ENCODE data around the gene ANXA11. TPM values are rescaled to one million over a fixed set of nuclear protein-coding genes. Genes with fewer than 3 reads are reported as not detected.

Gene ANXA11
- total and polyA plus RNA-seq, 9 of the 15 experiments (the other 6 are each of a cell fraction or from before 2014, with no cell fraction given) = 43.6 to 212 (median 109) TPM

DNA sequence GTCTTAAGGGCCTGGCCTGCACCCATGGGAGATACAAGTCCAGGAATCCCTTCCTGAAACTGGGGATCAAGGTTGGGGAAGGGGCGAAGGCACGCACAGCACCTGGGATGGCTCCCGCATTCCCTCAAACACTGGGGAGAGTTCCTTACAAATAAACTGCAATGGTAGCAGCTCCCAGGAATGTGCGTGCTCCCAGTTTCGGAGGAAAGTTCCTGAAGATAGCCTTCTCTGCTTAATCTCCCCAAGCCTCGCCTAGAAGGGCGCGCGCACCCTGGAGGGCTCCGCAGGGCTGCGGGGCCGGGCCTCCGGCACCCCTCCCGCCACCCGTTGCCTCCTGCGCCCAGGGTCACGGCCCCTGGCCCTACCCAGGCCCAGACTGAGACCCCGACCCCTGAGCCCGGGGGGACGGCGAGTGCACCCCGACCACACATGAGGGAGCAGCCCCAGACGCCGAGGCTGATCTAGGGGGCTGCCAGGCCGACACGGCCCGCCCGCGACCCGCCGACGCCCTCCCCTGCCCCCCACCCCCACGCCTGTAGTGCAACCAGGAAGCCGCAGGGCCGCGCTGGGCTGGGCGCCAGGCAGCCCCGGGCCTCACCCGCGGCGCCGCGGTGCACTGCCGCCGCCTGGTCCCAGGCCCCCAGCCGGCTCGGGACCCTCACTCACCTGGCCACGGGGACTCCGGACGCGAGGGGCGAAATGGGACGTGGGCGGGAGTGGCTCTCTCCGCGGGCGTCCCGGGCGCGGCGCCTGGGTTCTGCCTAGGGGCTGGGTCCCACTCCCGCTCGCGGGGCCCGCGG is 460 bp downstream of the ANXA11 start (continued):
- TF ChIP-seq, protein P1, sequence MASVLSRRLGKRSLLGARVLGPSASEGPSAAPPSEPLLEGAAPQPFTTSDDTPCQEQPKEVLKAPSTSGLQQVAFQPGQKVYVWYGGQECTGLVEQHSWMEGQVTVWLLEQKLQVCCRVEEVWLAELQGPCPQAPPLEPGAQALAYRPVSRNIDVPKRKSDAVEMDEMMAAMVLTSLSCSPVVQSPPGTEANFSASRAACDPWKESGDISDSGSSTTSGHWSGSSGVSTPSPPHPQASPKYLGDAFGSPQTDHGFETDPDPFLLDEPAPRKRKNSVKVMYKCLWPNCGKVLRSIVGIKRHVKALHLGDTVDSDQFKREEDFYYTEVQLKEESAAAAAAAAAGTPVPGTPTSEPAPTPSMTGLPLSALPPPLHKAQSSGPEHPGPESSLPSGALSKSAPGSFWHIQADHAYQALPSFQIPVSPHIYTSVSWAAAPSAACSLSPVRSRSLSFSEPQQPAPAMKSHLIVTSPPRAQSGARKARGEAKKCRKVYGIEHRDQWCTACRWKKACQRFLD (CRISPR knock-in tag; IDR thresholded peaks at IDR 0.05) = no peak
- no peak for TF ChIP-seq MECOM (CRISPR knock-in tag; IDR thresholded peaks at IDR 0.05)
- TF ChIP-seq EP400 (IDR thresholded peaks at IDR 0.05) = 0 out of 2 replicates have a peak, but pooled peaks have one; percentile 30
- TF ChIP-seq, protein P2, sequence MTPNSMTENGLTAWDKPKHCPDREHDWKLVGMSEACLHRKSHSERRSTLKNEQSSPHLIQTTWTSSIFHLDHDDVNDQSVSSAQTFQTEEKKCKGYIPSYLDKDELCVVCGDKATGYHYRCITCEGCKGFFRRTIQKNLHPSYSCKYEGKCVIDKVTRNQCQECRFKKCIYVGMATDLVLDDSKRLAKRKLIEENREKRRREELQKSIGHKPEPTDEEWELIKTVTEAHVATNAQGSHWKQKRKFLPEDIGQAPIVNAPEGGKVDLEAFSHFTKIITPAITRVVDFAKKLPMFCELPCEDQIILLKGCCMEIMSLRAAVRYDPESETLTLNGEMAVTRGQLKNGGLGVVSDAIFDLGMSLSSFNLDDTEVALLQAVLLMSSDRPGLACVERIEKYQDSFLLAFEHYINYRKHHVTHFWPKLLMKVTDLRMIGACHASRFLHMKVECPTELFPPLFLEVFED (CRISPR knock-in tag; conservative IDR thresholded peaks at IDR 0.05) = no peak
- TF ChIP-seq ATF1 (CRISPR knock-in tag; IDR thresholded peaks at IDR 0.05) = no peak
- 0 out of 2 replicates have a peak, but pooled peaks have one; percentile 25 for TF ChIP-seq ATF1 (tag; IDR thresholded peaks at IDR 0.05)
- 0 out of 2 replicates have a peak, but pooled peaks have one; percentile 41 for TF ChIP-seq GTF2A2 (tag; IDR thresholded peaks at IDR 0.05)
- no peak for TF ChIP-seq ZNF583 (CRISPR knock-in tag; IDR thresholded peaks at IDR 0.05)
- peak in 1 of 2 experiments; percentile 83; a peak in 2 of 4 replicates for TF ChIP-seq MAZ (CRISPR knock-in tag; conservative IDR thresholded peaks at IDR 0.05 in 1 of 2, IDR thresholded peaks at IDR 0.05 in 1 of 2)
- TF ChIP-seq SAFB (IDR thresholded peaks at IDR 0.05; ENCODE audit: borderline replicate concordance, low read depth, low read length) = peak; percentile 74
- TF ChIP-seq, protein P3, sequence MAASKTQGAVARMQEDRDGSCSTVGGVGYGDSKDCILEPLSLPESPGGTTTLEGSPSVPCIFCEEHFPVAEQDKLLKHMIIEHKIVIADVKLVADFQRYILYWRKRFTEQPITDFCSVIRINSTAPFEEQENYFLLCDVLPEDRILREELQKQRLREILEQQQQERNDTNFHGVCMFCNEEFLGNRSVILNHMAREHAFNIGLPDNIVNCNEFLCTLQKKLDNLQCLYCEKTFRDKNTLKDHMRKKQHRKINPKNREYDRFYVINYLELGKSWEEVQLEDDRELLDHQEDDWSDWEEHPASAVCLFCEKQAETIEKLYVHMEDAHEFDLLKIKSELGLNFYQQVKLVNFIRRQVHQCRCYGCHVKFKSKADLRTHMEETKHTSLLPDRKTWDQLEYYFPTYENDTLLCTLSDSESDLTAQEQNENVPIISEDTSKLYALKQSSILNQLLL (CRISPR knock-in tag; IDR thresholded peaks at IDR 0.05; ENCODE audit: borderline replicate concordance) = no peak
- TF ChIP-seq MTA3 (IDR thresholded peaks at IDR 0.05; ENCODE audit: borderline replicate concordance) = no peak
- TF ChIP-seq GATAD2B (IDR thresholded peaks at IDR 0.05; ENCODE audit: borderline replicate concordance) = peak; percentile 84
- no peak for TF ChIP-seq ZNF584 (CRISPR knock-in tag; IDR thresholded peaks at IDR 0.05; ENCODE audit: low read depth)
- TF ChIP-seq NFE2 (IDR thresholded peaks at IDR 0.05; ENCODE audit: low read depth) = no peak
- TF ChIP-seq, protein P4, sequence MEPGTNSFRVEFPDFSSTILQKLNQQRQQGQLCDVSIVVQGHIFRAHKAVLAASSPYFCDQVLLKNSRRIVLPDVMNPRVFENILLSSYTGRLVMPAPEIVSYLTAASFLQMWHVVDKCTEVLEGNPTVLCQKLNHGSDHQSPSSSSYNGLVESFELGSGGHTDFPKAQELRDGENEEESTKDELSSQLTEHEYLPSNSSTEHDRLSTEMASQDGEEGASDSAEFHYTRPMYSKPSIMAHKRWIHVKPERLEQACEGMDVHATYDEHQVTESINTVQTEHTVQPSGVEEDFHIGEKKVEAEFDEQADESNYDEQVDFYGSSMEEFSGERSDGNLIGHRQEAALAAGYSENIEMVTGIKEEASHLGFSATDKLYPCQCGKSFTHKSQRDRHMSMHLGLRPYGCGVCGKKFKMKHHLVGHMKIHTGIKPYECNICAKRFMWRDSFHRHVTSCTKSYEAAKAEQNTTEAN (CRISPR knock-in tag; IDR thresholded peaks at IDR 0.05) = no peak
- TF ChIP-seq GATAD2A (IDR thresholded peaks at IDR 0.05) = 0 out of 2 replicates have a peak, but pooled peaks have one; percentile 11
- 0 out of 2 replicates have a peak, but pooled peaks have one; percentile 18 for TF ChIP-seq E2F3 (CRISPR knock-in tag; IDR thresholded peaks at IDR 0.05)
- no peak for TF ChIP-seq RUNX1 (IDR thresholded peaks at IDR 0.05; ENCODE audit: low read depth)
- no peak for TF ChIP-seq ZNF217 (CRISPR knock-in tag; IDR thresholded peaks at IDR 0.05)
- 0 out of 2 replicates have a peak, but pooled peaks have one; percentile 17 for TF ChIP-seq CBFB (CRISPR knock-in tag; IDR thresholded peaks at IDR 0.05)
- TF ChIP-seq KLF1 (tag; IDR thresholded peaks at IDR 0.05) = no peak
- no peak for TF ChIP-seq GABPB2 (CRISPR knock-in tag; conservative IDR thresholded peaks at IDR 0.05)
- TF ChIP-seq POLR2AphosphoS2 (IDR thresholded peaks at IDR 0.05; ENCODE audit: low read length) = no peak
- no peak for TF ChIP-seq HLTF (IDR thresholded peaks at IDR 0.05)
- no peak for TF ChIP-seq NR2F6 (CRISPR knock-in tag; IDR thresholded peaks at IDR 0.05)

All from K562 (cell line).